GM23338 (cell line): ENCODE measurements around the gene ZNF773. TPM values are rescaled to one million over a fixed set of nuclear protein-coding genes. Genes with fewer than 3 reads are reported as not detected.
"Not testable (repeated sequence)": the region's sequence is repeated elsewhere in the genome, so short reads cannot be mapped to it uniquely, and the experiment has no call there.

Experiments
- ATAC-seq: fragments of 200-7000 bp; cut with Tn5 transposase; 3 replicates; pipeline ENCODE4 v1.9.1; 2020
- DNase-seq: peaks from one replicate; pipeline ENCODE4 v3.0.0-alpha.2; 2015; ENCODE audit warnings: low spot score
- H2AFZ ChIP-seq: fragments of 200-600 bp; sonication (generic); 2 replicates; pipeline ENCODE4 v1.8.0; 2016; ENCODE audit warnings: antibody characterized with exemption, mild to moderate bottlenecking, moderate library complexity
- H3F3A ChIP-seq: fragments of 200-600 bp; sonication (generic); replicated peaks from 2 replicates; pipeline ENCODE4 v1.8.0; 2017; ENCODE audit warnings: antibody characterized with exemption, mixed run types, low read depth
- H3K27ac ChIP-seq: fragments of 200-600 bp; sonication (generic); 2 replicates; pipeline ENCODE4 v1.6.1; 2016; ENCODE audit warnings: low read depth
- H3K27me3 ChIP-seq: fragments of 200-600 bp; sonication (generic); 2 replicates; pipeline ENCODE4 v1.8.0; 2016; ENCODE audit warnings: mild to moderate bottlenecking, mixed run types, moderate library complexity; ENCODE audit not compliant: insufficient read depth
- H3K36me3 ChIP-seq: fragments of 200-600 bp; sonication (generic); 2 replicates; pipeline ENCODE4 v1.8.0; 2016; ENCODE audit warnings: mild to moderate bottlenecking; ENCODE audit not compliant: insufficient read depth
- H3K4me1 ChIP-seq: fragments of 200-600 bp; sonication (generic); 2 replicates; pipeline ENCODE4 v1.8.0; 2016; ENCODE audit warnings: mild to moderate bottlenecking, moderate library complexity; ENCODE audit not compliant: insufficient read depth
- H3K4me2 ChIP-seq: fragments of 200-600 bp; sonication (generic); 2 replicates; pipeline ENCODE4 v1.7.1; 2017; ENCODE audit warnings: mixed run types
- H3K4me3 ChIP-seq: fragments of 200-600 bp; sonication (generic); 2 replicates; pipeline ENCODE4 v1.6.1; 2016; ENCODE audit warnings: mixed run types
- H3K79me2 ChIP-seq: fragments of 200-600 bp; sonication (generic); replicated peaks from 2 replicates; pipeline ENCODE4 v1.8.0; 2017; ENCODE audit warnings: mild to moderate bottlenecking; ENCODE audit not compliant: insufficient read depth
- H3K9me2 ChIP-seq: fragments of 200-600 bp; sonication (generic); 2 replicates; pipeline ENCODE4 v1.8.0; 2017; ENCODE audit not compliant: insufficient read depth
- H4K20me1 ChIP-seq: fragments of 200-600 bp; sonication (generic); replicated peaks from 2 replicates; pipeline ENCODE4 v1.8.0; 2017; ENCODE audit warnings: mild to moderate bottlenecking; ENCODE audit not compliant: insufficient read depth
- H3K27ac Mint-ChIP-seq: 2 replicates; pipeline ENCODE4 v1.8.0; 2020; ENCODE audit warnings: inconsistent platforms, mild to moderate bottlenecking, moderate library complexity, mixed read lengths
- H3K27me3 Mint-ChIP-seq: 3 replicates; pipeline ENCODE4 v1.8.0; 2022; ENCODE audit warnings: low read depth, mild to moderate bottlenecking, moderate library complexity, mixed read lengths, inconsistent platforms; ENCODE audit not compliant: insufficient read depth, poor library complexity
- H3K36me3 Mint-ChIP-seq: 3 replicates; pipeline ENCODE4 v1.8.0; 2021; ENCODE audit warnings: low read depth, mild to moderate bottlenecking, inconsistent platforms, moderate library complexity, mixed read lengths
- H3K4me1 Mint-ChIP-seq: 3 replicates; pipeline ENCODE4 v1.8.0; 2020; ENCODE audit warnings: mild to moderate bottlenecking, inconsistent platforms, mixed read lengths
- H3K4me3 Mint-ChIP-seq: 3 replicates; pipeline ENCODE4 v1.8.0; 2021; ENCODE audit warnings: moderate library complexity, mild to moderate bottlenecking, inconsistent platforms, mixed read lengths
- H3K9me3 Mint-ChIP-seq: 3 replicates; pipeline ENCODE4 v1.8.0; 2020; ENCODE audit warnings: moderate library complexity, mild to moderate bottlenecking, inconsistent platforms, mixed read lengths
- polyA plus RNA-seq: library from polyadenylated mRNA; unstranded; fragments of >200 nt; fragmentation: Nextera tagmentation; extraction: Ambion mirVana; gene quantifications from 2 replicates; pipeline ENCODE4 v1.2.1, GENCODE V29; 2016
- total RNA-seq: library from RNA; depleted of rRNA; stranded (reverse); fragments of >200 nt; shearing (Covaris generic); gene quantifications from 2 replicates; pipeline ENCODE4 v1.2.3, GENCODE V29; 2014
- TF ChIP-seq, protein P1 (sequence below): fragments of 250-450 bp; sonication (Bioruptor Pico); IDR thresholded peaks from 2 replicates; pipeline ENCODE4 v1.5.0; 2020; ENCODE audit warnings: mild to moderate bottlenecking, moderate library complexity

ZNF773 gene
- total and polyA plus RNA-seq, 2 experiments from 2014 or later = 4.1 to 12.9 TPM

DNA sequence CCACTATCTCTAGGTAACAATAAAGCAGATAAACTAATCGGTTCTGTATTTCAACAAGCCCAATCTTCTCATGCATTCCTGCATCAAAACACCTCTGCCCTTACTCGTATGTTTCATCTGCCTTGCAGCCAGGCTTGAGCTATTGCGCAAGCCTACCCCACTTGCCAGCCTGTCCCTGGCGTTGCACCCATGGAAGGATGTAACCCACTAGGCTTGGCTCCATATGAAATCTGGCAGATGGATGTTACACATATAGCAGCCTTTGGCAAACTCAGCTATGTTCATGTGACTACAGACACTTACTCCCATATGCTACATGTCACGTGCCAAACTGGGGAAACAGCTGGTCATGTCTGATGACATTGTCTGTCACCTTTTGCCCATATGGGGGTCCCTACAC, 15.5 kb downstream of the ZNF773 start:
- no peak for DNase-seq
- Histone ChIP-seq H3K27me3 (no peaks in the 10 kb centered on the region), H3K27ac (no peak overlapping the region), H3K9me2 (no peaks in the 10 kb centered on the region), H2AFZ (no peak overlapping the region), H3K4me3 (no peak overlapping the region), H3K79me2 (no peaks in the 10 kb centered on the region), H4K20me1 (no peaks in the 10 kb centered on the region), H3K4me2 (no peak overlapping the region), H3K36me3 (no peaks in the 10 kb centered on the region), H3K4me1 (no peaks in the 10 kb centered on the region), H3F3A (no peaks in the 10 kb centered on the region)
- no peak for ATAC-seq
- H3K27me3 Mint-ChIP-seq = peaks cover 3% of the 10 kb centered on the region
- H3K27ac Mint-ChIP-seq = no peak overlapping the region
- H3K9me3 Mint-ChIP-seq = peaks cover 39% of the 10 kb centered on the region
- H3K4me3 Mint-ChIP-seq = no peak overlapping the region
- peaks cover 49% of the 10 kb centered on the region for H3K36me3 Mint-ChIP-seq
- TF ChIP-seq, protein P1, sequence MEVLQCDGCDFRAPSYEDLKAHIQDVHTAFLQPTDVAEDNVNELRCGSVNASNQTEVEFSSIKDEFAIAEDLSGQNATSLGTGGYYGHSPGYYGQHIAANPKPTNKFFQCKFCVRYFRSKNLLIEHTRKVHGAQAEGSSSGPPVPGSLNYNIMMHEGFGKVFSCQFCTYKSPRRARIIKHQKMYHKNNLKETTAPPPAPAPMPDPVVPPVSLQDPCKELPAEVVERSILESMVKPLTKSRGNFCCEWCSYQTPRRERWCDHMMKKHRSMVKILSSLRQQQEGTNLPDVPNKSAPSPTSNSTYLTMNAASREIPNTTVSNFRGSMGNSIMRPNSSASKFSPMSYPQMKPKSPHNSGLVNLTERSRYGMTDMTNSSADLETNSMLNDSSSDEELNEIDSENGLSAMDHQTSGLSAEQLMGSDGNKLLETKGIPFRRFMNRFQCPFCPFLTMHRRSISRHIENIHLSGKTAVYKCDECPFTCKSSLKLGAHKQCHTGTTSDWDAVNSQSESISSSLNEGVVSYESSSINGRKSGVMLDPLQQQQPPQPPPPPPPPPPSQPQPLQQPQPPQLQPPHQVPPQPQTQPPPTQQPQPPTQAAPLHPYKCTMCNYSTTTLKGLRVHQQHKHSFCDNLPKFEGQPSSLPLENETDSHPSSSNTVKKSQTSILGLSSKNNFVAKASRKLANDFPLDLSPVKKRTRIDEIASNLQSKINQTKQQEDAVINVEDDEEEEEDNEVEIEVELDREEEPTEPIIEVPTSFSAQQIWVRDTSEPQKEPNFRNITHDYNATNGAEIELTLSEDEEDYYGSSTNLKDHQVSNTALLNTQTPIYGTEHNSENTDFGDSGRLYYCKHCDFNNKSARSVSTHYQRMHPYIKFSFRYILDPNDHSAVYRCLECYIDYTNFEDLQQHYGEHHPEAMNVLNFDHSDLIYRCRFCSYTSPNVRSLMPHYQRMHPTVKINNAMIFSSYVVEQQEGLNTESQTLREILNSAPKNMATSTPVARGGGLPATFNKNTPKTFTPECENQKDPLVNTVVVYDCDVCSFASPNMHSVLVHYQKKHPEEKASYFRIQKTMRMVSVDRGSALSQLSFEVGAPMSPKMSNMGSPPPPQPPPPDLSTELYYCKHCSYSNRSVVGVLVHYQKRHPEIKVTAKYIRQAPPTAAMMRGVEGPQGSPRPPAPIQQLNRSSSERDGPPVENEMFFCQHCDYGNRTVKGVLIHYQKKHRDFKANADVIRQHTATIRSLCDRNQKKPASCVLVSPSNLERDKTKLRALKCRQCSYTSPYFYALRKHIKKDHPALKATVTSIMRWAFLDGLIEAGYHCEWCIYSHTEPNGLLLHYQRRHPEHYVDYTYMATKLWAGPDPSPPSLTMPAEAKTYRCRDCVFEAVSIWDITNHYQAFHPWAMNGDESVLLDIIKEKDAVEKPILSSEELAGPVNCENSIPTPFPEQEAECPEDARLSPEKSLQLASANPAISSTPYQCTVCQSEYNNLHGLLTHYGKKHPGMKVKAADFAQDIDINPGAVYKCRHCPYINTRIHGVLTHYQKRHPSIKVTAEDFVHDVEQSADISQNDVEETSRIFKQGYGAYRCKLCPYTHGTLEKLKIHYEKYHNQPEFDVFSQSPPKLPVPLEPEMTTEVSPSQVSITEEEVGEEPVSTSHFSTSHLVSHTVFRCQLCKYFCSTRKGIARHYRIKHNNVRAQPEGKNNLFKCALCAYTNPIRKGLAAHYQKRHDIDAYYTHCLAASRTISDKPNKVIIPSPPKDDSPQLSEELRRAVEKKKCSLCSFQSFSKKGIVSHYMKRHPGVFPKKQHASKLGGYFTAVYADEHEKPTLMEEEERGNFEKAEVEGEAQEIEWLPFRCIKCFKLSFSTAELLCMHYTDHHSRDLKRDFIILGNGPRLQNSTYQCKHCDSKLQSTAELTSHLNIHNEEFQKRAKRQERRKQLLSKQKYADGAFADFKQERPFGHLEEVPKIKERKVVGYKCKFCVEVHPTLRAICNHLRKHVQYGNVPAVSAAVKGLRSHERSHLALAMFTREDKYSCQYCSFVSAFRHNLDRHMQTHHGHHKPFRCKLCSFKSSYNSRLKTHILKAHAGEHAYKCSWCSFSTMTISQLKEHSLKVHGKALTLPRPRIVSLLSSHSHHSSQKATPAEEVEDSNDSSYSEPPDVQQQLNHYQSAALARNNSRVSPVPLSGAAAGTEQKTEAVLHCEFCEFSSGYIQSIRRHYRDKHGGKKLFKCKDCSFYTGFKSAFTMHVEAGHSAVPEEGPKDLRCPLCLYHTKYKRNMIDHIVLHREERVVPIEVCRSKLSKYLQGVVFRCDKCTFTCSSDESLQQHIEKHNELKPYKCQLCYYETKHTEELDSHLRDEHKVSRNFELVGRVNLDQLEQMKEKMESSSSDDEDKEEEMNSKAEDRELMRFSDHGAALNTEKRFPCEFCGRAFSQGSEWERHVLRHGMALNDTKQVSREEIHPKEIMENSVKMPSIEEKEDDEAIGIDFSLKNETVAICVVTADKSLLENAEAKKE (CRISPR knock-in tag) = no peak
- no peaks in the 10 kb centered on the region for H3K4me1 Mint-ChIP-seq

GRCh38 chr19:57518021-57518420, 18.3 kb downstream of the ZNF773 start:
- H4K20me1 ChIP-seq, H3K27ac Mint-ChIP-seq, H2AFZ ChIP-seq, H3K27ac ChIP-seq, H3K4me1 ChIP-seq, H3K4me1 Mint-ChIP-seq, H3K36me3 ChIP-seq, H3K27me3 ChIP-seq, H3K4me3 ChIP-seq, H3K4me2 ChIP-seq, H3K4me3 Mint-ChIP-seq, H3K79me2 ChIP-seq, ATAC-seq, H3K27me3 Mint-ChIP-seq, H3K9me2 ChIP-seq, DNase-seq, H3F3A ChIP-seq: not testable (repeated sequence)
- Mint-ChIP-seq H3K36me3 (peaks cover 33% of the 10 kb centered on the region), H3K9me3 (peaks cover 21% of the 10 kb centered on the region)
